WTC11 (cell line): Measurements from ENCODE around the gene GORASP1.

Experiments used
- AFF4 ChIP-seq: sonication (generic); formaldehyde crosslinking; IDR thresholded peaks from 2 replicates; pipeline ENCODE4 v1.8.1; 2023; ENCODE audit warnings: mild to moderate bottlenecking, missing genetic modification reagents, borderline replicate concordance
- CREB1 ChIP-seq: sonication (generic); formaldehyde crosslinking; IDR thresholded peaks from 2 replicates; pipeline ENCODE4 v1.8.0; 2023; ENCODE audit warnings: mild to moderate bottlenecking, missing genetic modification reagents
- CTCF ChIP-seq: fragments of 200-600 bp; IDR thresholded peaks from 2 replicates; pipeline ENCODE4 v1.8.0; 2022; ENCODE audit warnings: antibody characterized with exemption
- FOXP1 ChIP-seq: sonication (generic); formaldehyde crosslinking; IDR thresholded peaks from 2 replicates; pipeline ENCODE4 v1.8.0; 2022; ENCODE audit warnings: missing genetic modification reagents, mild to moderate bottlenecking, moderate library complexity, borderline replicate concordance
- SP1 ChIP-seq: sonication (generic); formaldehyde crosslinking; conservative IDR thresholded peaks from 2 replicates; pipeline ENCODE4 v1.8.1; 2022; ENCODE audit warnings: missing genetic modification reagents
- TF ChIP-seq, protein P1 (sequence below): fragments of 250-450 bp; sonication (Bioruptor Pico); IDR thresholded peaks from 2 replicates; pipeline ENCODE4 v1.9.0; 2021; ENCODE audit warnings: mild to moderate bottlenecking
- TF ChIP-seq, protein P2 (sequence below): sonication (generic); formaldehyde crosslinking; IDR thresholded peaks from 2 replicates; pipeline ENCODE4 v1.8.0; 2022; ENCODE audit warnings: mild to moderate bottlenecking, missing genetic modification reagents

DNA sequence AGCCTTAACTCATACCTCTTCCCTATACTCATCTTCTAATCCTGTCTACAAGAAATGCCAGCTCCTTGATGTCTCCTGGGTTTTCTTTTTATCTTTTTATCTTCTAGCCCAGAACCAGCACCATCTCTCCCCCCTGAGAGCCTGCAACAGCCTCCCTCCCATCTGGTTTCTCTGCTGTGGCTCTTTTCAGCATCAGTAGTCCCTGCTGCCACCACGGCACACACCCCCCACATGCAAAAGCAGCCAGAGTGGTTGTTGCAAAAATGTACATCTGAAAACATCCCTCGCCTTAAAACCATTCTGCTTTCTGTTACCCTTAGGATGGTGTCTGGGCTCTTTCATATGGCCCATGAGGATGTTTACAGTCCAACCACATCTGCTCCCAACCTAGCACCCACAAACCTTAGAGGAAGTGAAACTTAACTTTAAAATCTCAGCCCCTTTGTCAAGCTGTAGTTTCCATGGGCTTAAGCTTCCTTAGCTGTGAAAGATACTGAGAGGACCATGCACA is 828 bp upstream of the GORASP1 start:
- TF ChIP-seq CTCF = no peak
- TF ChIP-seq, protein P1, sequence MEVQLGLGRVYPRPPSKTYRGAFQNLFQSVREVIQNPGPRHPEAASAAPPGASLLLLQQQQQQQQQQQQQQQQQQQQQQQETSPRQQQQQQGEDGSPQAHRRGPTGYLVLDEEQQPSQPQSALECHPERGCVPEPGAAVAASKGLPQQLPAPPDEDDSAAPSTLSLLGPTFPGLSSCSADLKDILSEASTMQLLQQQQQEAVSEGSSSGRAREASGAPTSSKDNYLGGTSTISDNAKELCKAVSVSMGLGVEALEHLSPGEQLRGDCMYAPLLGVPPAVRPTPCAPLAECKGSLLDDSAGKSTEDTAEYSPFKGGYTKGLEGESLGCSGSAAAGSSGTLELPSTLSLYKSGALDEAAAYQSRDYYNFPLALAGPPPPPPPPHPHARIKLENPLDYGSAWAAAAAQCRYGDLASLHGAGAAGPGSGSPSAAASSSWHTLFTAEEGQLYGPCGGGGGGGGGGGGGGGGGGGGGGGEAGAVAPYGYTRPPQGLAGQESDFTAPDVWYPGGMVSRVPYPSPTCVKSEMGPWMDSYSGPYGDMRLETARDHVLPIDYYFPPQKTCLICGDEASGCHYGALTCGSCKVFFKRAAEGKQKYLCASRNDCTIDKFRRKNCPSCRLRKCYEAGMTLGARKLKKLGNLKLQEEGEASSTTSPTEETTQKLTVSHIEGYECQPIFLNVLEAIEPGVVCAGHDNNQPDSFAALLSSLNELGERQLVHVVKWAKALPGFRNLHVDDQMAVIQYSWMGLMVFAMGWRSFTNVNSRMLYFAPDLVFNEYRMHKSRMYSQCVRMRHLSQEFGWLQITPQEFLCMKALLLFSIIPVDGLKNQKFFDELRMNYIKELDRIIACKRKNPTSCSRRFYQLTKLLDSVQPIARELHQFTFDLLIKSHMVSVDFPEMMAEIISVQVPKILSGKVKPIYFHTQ (CRISPR knock-in tag) = no peak
- no peak for TF ChIP-seq SP1 (CRISPR knock-in tag)
- TF ChIP-seq CREB1 (CRISPR knock-in tag) = no peak
- no peak for TF ChIP-seq FOXP1
- no peak for TF ChIP-seq AFF4
- TF ChIP-seq, protein P2, sequence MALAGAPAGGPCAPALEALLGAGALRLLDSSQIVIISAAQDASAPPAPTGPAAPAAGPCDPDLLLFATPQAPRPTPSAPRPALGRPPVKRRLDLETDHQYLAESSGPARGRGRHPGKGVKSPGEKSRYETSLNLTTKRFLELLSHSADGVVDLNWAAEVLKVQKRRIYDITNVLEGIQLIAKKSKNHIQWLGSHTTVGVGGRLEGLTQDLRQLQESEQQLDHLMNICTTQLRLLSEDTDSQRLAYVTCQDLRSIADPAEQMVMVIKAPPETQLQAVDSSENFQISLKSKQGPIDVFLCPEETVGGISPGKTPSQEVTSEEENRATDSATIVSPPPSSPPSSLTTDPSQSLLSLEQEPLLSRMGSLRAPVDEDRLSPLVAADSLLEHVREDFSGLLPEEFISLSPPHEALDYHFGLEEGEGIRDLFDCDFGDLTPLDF (CRISPR knock-in tag) = no peak
